ENCODE measurements around the gene MPZL1.
"Not testable (repeated sequence)": the region's sequence is repeated elsewhere in the genome, so short reads cannot be mapped to it uniquely, and the experiment has no call there.

The MPZL1 gene

DNA sequence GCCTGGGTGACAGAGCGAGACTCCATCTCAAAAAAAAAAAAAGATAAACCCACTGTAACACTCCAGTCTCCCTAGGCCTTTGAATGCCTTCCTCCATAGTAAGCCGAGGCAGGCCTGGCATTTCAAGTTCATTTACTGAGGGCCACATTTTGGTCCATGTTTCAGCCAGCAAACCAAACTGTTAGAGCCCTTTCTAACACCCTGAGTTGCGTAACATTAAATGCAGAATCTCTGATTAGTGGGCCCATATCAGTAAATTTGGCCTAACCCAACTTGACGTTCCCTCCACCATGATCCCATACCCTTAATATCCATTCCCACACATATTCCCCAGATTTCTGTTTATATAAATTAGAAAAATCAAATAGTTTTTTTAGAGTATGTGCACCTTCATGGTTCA is 12.4 kb downstream of the MPZL1 start:
- no peak for DNase-seq (ENCODE audit: low read depth, low spot score)
- in situ Hi-C loops (cut with HindIII; ENCODE audit: low sequenced_read_pairs): no loop called here
- H3K4me3 ChIP-seq (ENCODE audit: low read depth, low read length): no peak overlapping the region
- TF ChIP-seq, protein P1, sequence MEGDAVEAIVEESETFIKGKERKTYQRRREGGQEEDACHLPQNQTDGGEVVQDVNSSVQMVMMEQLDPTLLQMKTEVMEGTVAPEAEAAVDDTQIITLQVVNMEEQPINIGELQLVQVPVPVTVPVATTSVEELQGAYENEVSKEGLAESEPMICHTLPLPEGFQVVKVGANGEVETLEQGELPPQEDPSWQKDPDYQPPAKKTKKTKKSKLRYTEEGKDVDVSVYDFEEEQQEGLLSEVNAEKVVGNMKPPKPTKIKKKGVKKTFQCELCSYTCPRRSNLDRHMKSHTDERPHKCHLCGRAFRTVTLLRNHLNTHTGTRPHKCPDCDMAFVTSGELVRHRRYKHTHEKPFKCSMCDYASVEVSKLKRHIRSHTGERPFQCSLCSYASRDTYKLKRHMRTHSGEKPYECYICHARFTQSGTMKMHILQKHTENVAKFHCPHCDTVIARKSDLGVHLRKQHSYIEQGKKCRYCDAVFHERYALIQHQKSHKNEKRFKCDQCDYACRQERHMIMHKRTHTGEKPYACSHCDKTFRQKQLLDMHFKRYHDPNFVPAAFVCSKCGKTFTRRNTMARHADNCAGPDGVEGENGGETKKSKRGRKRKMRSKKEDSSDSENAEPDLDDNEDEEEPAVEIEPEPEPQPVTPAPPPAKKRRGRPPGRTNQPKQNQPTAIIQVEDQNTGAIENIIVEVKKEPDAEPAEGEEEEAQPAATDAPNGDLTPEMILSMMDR (IDR thresholded peaks at IDR 0.05; ENCODE audit: low read depth, low read length): no peak

GRCh38 chr1:167734841-167735240 is 13.1 kb downstream of the MPZL1 start:
- in situ Hi-C loops (cut with HindIII; ENCODE audit: low sequenced_read_pairs): no loop called here
- no peak for DNase-seq (ENCODE audit: low read depth, low spot score)
- TF ChIP-seq, protein P1 (IDR thresholded peaks at IDR 0.05; ENCODE audit: low read depth, low read length): no peak
- H3K4me3 ChIP-seq (ENCODE audit: low read depth, low read length): no peak overlapping the region

- TF ChIP-seq, protein P1 (IDR thresholded peaks at IDR 0.05; ENCODE audit: low read depth, low read length): no peak
- DNase-seq (ENCODE audit: low read depth, low spot score): no peak
- in situ Hi-C loops (cut with HindIII; ENCODE audit: low sequenced_read_pairs): no loop called here
Observed at GRCh38 chr1:167737169-167737568, 15.4 kb downstream of the MPZL1 start.

DNA sequence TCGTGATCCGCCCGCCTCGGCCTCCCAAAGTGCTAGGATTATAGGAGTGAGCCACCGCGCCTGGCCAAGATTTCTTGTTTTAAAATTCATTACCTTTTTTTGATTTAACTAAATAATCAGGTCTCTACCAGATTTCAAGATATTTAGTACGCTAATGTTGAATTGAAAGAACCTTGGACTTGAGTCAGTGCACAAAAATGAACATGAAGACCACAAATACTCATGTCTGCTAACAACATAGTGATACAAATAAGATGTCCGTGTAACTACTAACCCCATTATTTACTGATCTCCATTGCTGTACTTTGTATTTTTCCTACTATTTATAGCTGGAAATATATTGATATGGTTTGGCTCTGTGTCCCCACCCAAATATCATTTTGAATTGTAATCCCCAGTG is 16.4 kb downstream of the MPZL1 start:
- in situ Hi-C loops (cut with HindIII; ENCODE audit: low sequenced_read_pairs): no loop called here
- TF ChIP-seq, protein P1 (IDR thresholded peaks at IDR 0.05; ENCODE audit: low read depth, low read length): no peak
- H3K4me3 ChIP-seq (ENCODE audit: low read depth, low read length): no peak overlapping the region
- DNase-seq (ENCODE audit: low read depth, low spot score): peak; percentile 29

More at GRCh38 chr1:167737169-167737568, 15.4 kb downstream of the MPZL1 start:
- no peak overlapping the region for H3K4me3 ChIP-seq (ENCODE audit: low read depth, low read length)

GRCh38 chr1:167739752-167740151 is 18.0 kb downstream of the MPZL1 start:
- no peak for DNase-seq (ENCODE audit: low read depth, low spot score)
- no peak overlapping the region for H3K4me3 ChIP-seq (ENCODE audit: low read depth, low read length)
- TF ChIP-seq, protein P1 (IDR thresholded peaks at IDR 0.05; ENCODE audit: low read depth, low read length): no peak
- in situ Hi-C loops (cut with HindIII; ENCODE audit: low sequenced_read_pairs): no loop called here

DNA sequence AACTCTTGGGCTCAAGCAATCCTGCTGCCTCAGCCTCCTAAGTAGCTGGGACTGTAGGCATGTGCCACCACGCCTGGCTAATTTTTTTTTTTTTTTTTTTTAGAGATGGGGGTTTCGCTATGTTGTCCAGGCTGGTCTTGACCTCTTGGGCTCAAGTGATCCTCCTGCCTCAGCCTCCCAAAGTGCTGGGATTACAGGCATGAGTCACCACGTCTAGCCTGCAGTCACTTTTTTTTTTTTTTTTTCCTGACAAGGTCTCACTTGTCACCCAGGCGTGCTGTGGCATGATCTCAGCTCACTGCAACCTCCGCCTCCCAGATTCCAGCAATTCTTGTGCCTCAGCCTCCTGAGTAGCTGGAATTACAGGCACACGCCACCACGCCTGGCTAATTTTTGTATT is 19.3 kb downstream of the MPZL1 start:
- DNase-seq (ENCODE audit: low read depth, low spot score); in situ Hi-C loops (cut with HindIII; ENCODE audit: low sequenced_read_pairs); H3K4me3 ChIP-seq (ENCODE audit: low read depth, low read length): not testable (repeated sequence)

- in situ Hi-C loops (cut with HindIII; ENCODE audit: low sequenced_read_pairs); H3K4me3 ChIP-seq (ENCODE audit: low read depth, low read length): not testable (repeated sequence)
- peak; percentile 61 for DNase-seq (ENCODE audit: low read depth, low spot score)
Observed at GRCh38 chr1:167742392-167743057, 20.7 kb downstream of the MPZL1 start.

- in situ Hi-C loops (cut with HindIII; ENCODE audit: low sequenced_read_pairs): no loop called here
- no peak overlapping the region for H3K4me3 ChIP-seq (ENCODE audit: low read depth, low read length)
- DNase-seq (ENCODE audit: low read depth, low spot score): no peak
- TF ChIP-seq, protein P1 (IDR thresholded peaks at IDR 0.05; ENCODE audit: low read depth, low read length): no peak
Observed at GRCh38 chr1:167744901-167745300, 23.1 kb downstream of the MPZL1 start.

Measured in astrocyte of the spinal cord (primary cell).